ENCODE data around the gene DERL2.
"Not testable (repeated sequence)": the region's sequence is repeated elsewhere in the genome, so short reads cannot be mapped to it uniquely, and the experiment has no call there.

DERL2 gene

DNA sequence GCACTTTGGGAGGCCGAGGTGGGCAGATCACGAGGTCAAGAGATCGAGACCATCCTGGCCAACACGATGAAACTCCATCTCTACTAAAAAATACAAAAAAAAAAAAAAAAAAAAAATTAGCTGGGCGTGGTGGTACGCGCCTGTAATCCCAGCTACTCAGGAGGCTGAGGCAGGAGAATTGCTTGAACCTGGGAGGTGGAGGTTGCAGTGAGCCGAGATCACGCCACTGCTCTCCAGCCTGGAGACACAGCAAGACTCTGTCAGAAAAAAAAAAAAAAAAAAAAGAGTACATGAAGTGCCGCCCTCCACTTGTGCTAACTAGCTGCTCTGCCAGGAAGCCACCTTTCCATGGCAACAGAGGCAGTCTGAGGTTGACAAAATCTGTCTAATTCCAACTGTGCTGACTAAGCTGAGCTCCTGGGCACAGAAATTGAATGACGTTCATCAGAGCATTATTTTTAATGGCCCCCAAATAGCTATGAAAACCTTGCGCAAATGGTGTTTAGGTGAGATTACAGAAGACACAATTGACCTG is 50.1 kb downstream of the DERL2 start:
- not testable (repeated sequence) for DNase-seq

DNA sequence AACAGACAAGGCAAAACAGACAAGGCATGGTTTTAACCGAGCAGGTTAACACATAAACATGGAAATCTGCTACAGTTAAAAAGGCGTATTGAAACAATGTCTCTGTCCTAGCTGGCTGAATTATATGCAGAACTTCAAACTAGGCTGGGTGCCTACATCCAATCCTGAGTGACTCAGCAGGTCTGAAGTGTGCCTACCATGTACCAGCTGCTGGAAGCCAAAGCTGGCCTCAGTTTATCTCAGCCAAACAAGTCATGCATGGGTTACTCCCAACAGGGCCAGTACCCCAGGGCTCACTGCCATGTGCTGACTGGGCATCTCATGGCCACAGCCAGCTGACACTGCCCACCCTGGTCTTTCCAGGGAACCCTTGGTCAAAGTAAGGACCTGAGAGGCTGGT is 51.0 kb downstream of the DERL2 start:
- DNase-seq = no peak

GRCh38 chr17:5431949-5432556 is 53.9 kb downstream of the DERL2 start:
- DNase-seq = no peak

DNA sequence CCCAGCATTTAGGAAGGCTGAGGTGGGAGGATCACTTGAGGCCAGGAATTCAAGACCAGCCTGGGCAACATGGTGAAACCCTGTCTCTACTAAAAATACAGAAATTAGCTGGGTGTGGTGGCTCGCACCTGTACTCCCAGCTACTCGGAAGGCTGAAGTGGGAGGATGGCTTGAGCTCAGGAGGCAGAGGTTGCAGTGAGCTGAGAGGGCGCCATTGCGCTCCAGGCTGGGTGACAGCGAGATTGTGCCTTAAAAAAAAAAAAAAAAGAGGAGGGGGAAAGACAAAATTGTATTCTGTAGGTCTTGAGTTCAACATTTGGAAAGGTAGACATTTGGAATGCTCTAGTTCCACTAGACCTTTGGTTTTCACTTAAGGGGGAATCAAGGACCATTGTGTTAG is 54.7 kb downstream of the DERL2 start:
- not testable (repeated sequence) for DNase-seq

DNA sequence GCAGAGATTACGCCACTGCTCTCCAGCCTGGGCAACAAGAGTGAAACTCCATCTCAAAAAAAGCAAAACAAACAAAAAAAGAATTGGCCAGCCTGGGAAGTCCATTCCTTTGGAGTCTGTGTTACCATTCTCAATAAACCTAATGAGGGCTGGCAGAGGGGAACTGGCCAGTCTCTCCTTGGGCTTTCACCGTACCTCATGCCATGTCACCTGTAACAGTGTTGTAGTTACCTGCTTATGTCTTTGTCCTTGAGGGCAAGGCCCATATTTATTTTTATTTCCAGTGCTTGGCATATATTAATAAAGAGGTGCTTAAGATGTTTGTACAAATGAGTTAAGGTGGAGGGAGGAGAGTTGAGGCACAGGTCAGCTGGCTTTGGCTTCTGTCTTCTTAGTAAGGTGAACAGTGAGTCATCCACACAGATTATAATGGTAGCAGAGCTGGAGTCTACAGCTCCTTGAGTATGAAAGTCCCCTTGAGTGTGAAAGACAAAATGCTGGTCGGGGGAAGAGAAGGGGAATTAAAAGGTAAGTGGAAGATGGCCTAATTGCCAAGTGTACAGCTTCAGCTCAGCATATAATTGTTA is 55.5 kb downstream of the DERL2 start:
- no peak for DNase-seq

- no peak for DNase-seq
Observed at GRCh38 chr17:5429191-5429887, 56.6 kb downstream of the DERL2 start.

DNA sequence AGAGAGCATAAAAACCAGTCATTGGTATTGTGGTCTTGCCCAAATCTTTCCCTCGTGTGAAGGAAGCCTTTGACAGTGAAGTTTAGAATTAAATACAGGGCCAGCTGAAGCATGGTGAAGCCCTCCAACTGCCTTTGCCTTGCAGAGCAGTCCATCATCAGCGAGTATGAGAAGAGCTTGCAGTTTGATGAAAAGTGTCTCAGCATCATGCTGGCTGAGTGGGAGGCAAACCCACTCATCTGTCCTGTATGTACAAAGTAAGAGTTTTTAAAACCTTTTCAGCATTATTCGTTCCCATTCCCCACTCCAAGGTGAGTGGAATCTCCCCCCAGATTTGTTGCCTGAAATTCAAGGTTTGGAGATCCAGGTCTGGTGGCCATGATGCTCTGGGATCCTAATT is 60.2 kb downstream of the DERL2 start:
- DNase-seq = no peak

DNA sequence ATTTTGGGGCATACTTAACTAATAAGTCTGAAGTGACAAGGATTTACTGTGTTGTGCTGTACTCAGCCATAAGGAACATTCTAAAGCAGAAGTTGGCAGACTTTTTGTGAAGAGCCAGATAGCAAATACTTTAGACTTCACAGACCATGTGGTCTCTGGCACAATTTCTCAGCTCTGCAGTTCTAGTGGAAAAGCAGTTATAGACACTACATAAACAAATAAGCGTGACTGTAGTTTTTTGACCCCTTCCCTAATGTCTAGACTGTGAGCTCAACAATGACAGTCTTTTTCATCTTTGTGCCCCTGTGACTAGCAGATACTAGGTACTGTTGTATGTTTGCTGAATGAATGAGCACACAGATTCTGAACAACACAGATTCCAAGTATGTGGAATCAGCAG is 61.1 kb downstream of the DERL2 start:
- no peak for DNase-seq

- DNase-seq = no peak
Observed at GRCh38 chr17:5422505-5422904, 63.5 kb downstream of the DERL2 start.

Measured in NCI-H524 treated with DMSO at 0.1 percent for 48 hours (cell line).